ENCODE results near the gene ALOX15B.
"Not testable (repeated sequence)": the region's sequence is repeated elsewhere in the genome, so short reads cannot be mapped to it uniquely, and the experiment has no call there.

Gene ALOX15B

GRCh38 chr17:8060274-8060673 lies 21.4 kb downstream of the ALOX15B start:
- peak in 1 of 2 experiments; percentile 38 for DNase-seq (ENCODE audit: low read depth in 1 of 2, low spot score in 1 of 2)
- no peak overlapping the region for H3K27ac ChIP-seq (replicated peaks)
- TF ChIP-seq REST (IDR thresholded peaks at IDR 0.05; ENCODE audit: insufficient replicate concordance, low read depth) (peak; percentile 46), CTCF (IDR thresholded peaks at IDR 0.05; ENCODE audit: insufficient read depth, low read length) (no peak)
- no peaks in the 10 kb centered on the region for H3K27me3 ChIP-seq (ENCODE audit: insufficient read depth, poor library complexity, severe bottlenecking)
- no peak overlapping the region for H3K4me3 ChIP-seq (replicated peaks; ENCODE audit: insufficient read depth, low read length)

GRCh38 chr17:8061851-8062250 lies 23.0 kb downstream of the ALOX15B start:
- not testable (repeated sequence) for DNase-seq (ENCODE audit: low read depth in 1 of 2, low spot score in 1 of 2); H3K4me3 ChIP-seq (replicated peaks; ENCODE audit: insufficient read depth, low read length); H3K27me3 ChIP-seq (ENCODE audit: insufficient read depth, poor library complexity, severe bottlenecking); H3K27ac ChIP-seq (replicated peaks)

GRCh38 chr17:8062435-8062806 lies 23.6 kb downstream of the ALOX15B start:
- no peak overlapping the region for H3K27ac ChIP-seq (replicated peaks)

More at GRCh38 chr17:8062435-8062806, 23.6 kb downstream of the ALOX15B start:
- DNase-seq (ENCODE audit: low read depth in 1 of 2, low spot score in 1 of 2): no peak
- TF ChIP-seq GABPA (IDR thresholded peaks at IDR 0.05; ENCODE audit: low read depth) (no peak), SPI1 (IDR thresholded peaks at IDR 0.05; ENCODE audit: borderline replicate concordance, low read depth) (no peak), CTCF (IDR thresholded peaks at IDR 0.05; ENCODE audit: insufficient read depth, low read length) (no peak), REST (IDR thresholded peaks at IDR 0.05; ENCODE audit: insufficient replicate concordance, low read depth) (no peak), POLR2AphosphoS5 (IDR thresholded peaks at IDR 0.05; ENCODE audit: low read depth) (no peak)
- no peaks in the 10 kb centered on the region for H3K27me3 ChIP-seq (ENCODE audit: insufficient read depth, poor library complexity, severe bottlenecking)
- H3K4me3 ChIP-seq (replicated peaks; ENCODE audit: insufficient read depth, low read length): no peak overlapping the region
